Neural cell (in vitro differentiated cells): ENCODE results near the gene LAG3. TPM values are rescaled to one million over a fixed set of nuclear protein-coding genes. Genes with fewer than 3 reads are reported as not detected.
A peak's percentile ranks its signal among the peaks of the same experiment; 100 is the strongest.

Source experiments
- H2AFZ ChIP-seq: fragments of 200-600, 300-800 bp; sonication (generic), shearing (Covaris generic); 2 replicates; pipeline ENCODE4 v1.6.0; 2014; ENCODE audit warnings: low read depth, mild to moderate bottlenecking, antibody characterized with exemption, low read length, moderate library complexity
- H3F3A ChIP-seq: fragments of 200-600 bp; shearing (Covaris generic); 2 replicates; pipeline ENCODE4 v1.6.1; 2016; ENCODE audit warnings: mild to moderate bottlenecking, moderate library complexity, mixed read lengths, antibody characterized with exemption, low read length; ENCODE audit not compliant: insufficient read depth, poor library complexity, severe bottlenecking
- H3K27ac ChIP-seq: fragments of 200-600, 300-800 bp; sonication (generic), shearing (Covaris generic); 2 replicates; pipeline ENCODE4 v1.5.1; 2014; ENCODE audit warnings: mild to moderate bottlenecking, low read length, moderate library complexity
- H3K27me3 ChIP-seq: fragments of 300-800, 200-600 bp; sonication (generic), shearing (Covaris generic); 2 replicates; pipeline ENCODE4 v1.6.0; 2014; ENCODE audit warnings: mild to moderate bottlenecking, low read depth, low read length, moderate library complexity; ENCODE audit not compliant: insufficient read depth
- H3K36me3 ChIP-seq: fragments of 300-800, 200-600 bp; sonication (generic), shearing (Covaris generic); 2 replicates; pipeline ENCODE4 v1.5.1; 2014; ENCODE audit warnings: mild to moderate bottlenecking, antibody characterized with exemption, low read length, moderate library complexity; ENCODE audit not compliant: insufficient read depth
- H3K4me2 ChIP-seq: fragments of 300-800, 200-600 bp; sonication (generic), shearing (Covaris generic); 2 replicates; pipeline ENCODE4 v1.6.0; 2014; ENCODE audit warnings: mild to moderate bottlenecking, low read length
- H3K4me3 ChIP-seq: fragments of 300-800, 200-600 bp; sonication (generic), shearing (Covaris generic); 2 replicates; pipeline ENCODE4 v1.5.1; 2014; ENCODE audit warnings: mild to moderate bottlenecking, low read length, moderate library complexity
- H3K79me2 ChIP-seq: fragments of 200-600 bp; shearing (Covaris generic); replicated peaks from 2 replicates; pipeline ENCODE4 v1.6.0; 2014; ENCODE audit warnings: mild to moderate bottlenecking, low read length, moderate library complexity; ENCODE audit not compliant: insufficient read depth
- H3K9ac ChIP-seq: fragments of 300-800, 200-600 bp; sonication (generic), shearing (Covaris generic); 2 replicates; pipeline ENCODE4 v1.6.1; 2016; ENCODE audit warnings: mild to moderate bottlenecking, low read length, mixed read lengths
- H3K9me2 ChIP-seq: fragments of 200-600 bp; shearing (Covaris generic); 2 replicates; pipeline ENCODE4 v1.6.1; 2016; ENCODE audit warnings: mild to moderate bottlenecking, low read length, mixed read lengths; ENCODE audit not compliant: insufficient read depth
- H3K9me3 ChIP-seq: fragments of 200-600, 300-800 bp; sonication (generic), shearing (Covaris generic); 2 replicates; pipeline ENCODE4 v1.6.1; 2016; ENCODE audit warnings: mild to moderate bottlenecking, mixed run types, low read length, moderate library complexity, mixed read lengths
- H4K20me1 ChIP-seq: fragments of 200-600 bp; shearing (Covaris generic); 2 replicates; pipeline ENCODE4 v1.6.1; 2016; ENCODE audit warnings: mild to moderate bottlenecking, mixed run types; ENCODE audit not compliant: insufficient read depth
- CTCF ChIP-seq: fragments of 450-650 bp; IDR thresholded peaks from 2 replicates; pipeline ENCODE4 v1.5.1; 2014; ENCODE audit warnings: antibody characterized with exemption, mild to moderate bottlenecking, moderate library complexity; ENCODE audit not compliant: poor library complexity, severe bottlenecking
- EP300 ChIP-seq: fragments of 450-650 bp; conservative IDR thresholded peaks from 2 replicates; pipeline ENCODE4 v1.6.1; 2014; ENCODE audit warnings: antibody characterized with exemption, mild to moderate bottlenecking, moderate library complexity; ENCODE audit not compliant: poor library complexity, severe bottlenecking
- EZH2 ChIP-seq: fragments of 200-600, 300-800 bp; shearing (Covaris generic), sonication (generic); IDR thresholded peaks from 2 replicates; pipeline ENCODE4 v1.6.1; 2014; ENCODE audit warnings: antibody characterized with exemption, low read length, borderline replicate concordance, mild to moderate bottlenecking; ENCODE audit not compliant: insufficient read depth, poor library complexity, severe bottlenecking
- MXI1 ChIP-seq: fragments of 450-650 bp; conservative IDR thresholded peaks from 2 replicates; pipeline ENCODE4 v1.6.1; 2014; ENCODE audit warnings: antibody characterized with exemption, mild to moderate bottlenecking; ENCODE audit not compliant: poor library complexity, severe bottlenecking
- POLR2AphosphoS5 ChIP-seq: IDR thresholded peaks from 2 replicates; pipeline ENCODE4 v1.6.1; 2012
- RAD21 ChIP-seq: fragments of 450-650 bp; conservative IDR thresholded peaks from 2 replicates; pipeline ENCODE4 v1.6.1; 2014; ENCODE audit warnings: antibody characterized with exemption, mild to moderate bottlenecking, moderate library complexity
- REST ChIP-seq: IDR thresholded peaks from 2 replicates; pipeline ENCODE4 v1.6.1; 2012; ENCODE audit warnings: borderline replicate concordance
- SMC3 ChIP-seq: fragments of 450-650 bp; conservative IDR thresholded peaks from 2 replicates; pipeline ENCODE4 v1.6.1; 2014; ENCODE audit warnings: antibody characterized with exemption, mild to moderate bottlenecking, moderate library complexity; ENCODE audit not compliant: poor library complexity
- TAF1 ChIP-seq: IDR thresholded peaks from 2 replicates; pipeline ENCODE4 v1.6.1; 2012; ENCODE audit warnings: low read depth
- polyA minus RNA-seq: library from RNA; depleted of rRNA, polyadenylated mRNA; stranded (reverse); fragments of >200 nt; gene quantifications from 2 replicates; pipeline ENCODE4 v1.2.3, GENCODE V29; 2014
- polyA plus RNA-seq: library from polyadenylated mRNA; depleted of rRNA; stranded (reverse); fragments of >200 nt; gene quantifications from 2 replicates; pipeline ENCODE4 v1.2.3, GENCODE V29; 2014

Gene LAG3
- polyA plus RNA-seq (1.4 and 2.0 TPM in 2 replicates), polyA minus RNA-seq (0.24 and 1.3 TPM in 2 replicates)

GRCh38 chr12:6772331-6772695 lies at the start of gene LAG3:
TSS of gene LAG3 (plus strand) at chr12:6772520. CDS start at chr12:6772853, 333 bp downstream.
- Histone ChIP-seq H3K9me3 (no peaks in the 10 kb centered on the region), H3K9me2 (no peaks in the 10 kb centered on the region), H3K4me2 (no peak within 1 kb of the TSS), H3K9ac (no peak within 1 kb of the TSS), H2AFZ (no peak within 1 kb of the TSS), H4K20me1 (peaks cover 33% of the 10 kb centered on the region), H3K27ac (no peak within 1 kb of the TSS), H3K4me3 (no peak within 1 kb of the TSS), H3K27me3 (no peaks in the 10 kb centered on the region), H3K36me3 (peaks cover 4% of the 10 kb centered on the region), H3F3A (peaks cover 6% of the 10 kb centered on the region), H3K79me2 (peaks cover 44% of the 10 kb centered on the region)
- peak; percentile 18 for TF ChIP-seq POLR2AphosphoS5
- no peak for TF ChIP-seq RAD21
- no peak for TF ChIP-seq EP300
- no peak for TF ChIP-seq EZH2
- no peak for TF ChIP-seq MXI1

- peak overlapping the region; percentile 79 for H3K4me2 ChIP-seq
- peak overlapping the region; percentile 100 for H2AFZ ChIP-seq
- no peaks in the 10 kb centered on the region for H3K9me2 ChIP-seq
- TF ChIP-seq MXI1, result no peak
- TF ChIP-seq POLR2AphosphoS5, result no peak
- no peak for TF ChIP-seq CTCF
- TF ChIP-seq RAD21, result no peak
- no peak for TF ChIP-seq EZH2
- TF ChIP-seq SMC3, result no peak
- no peak for TF ChIP-seq TAF1
- no peak for TF ChIP-seq REST
- peak overlapping the region; percentile 87 for H3K27ac ChIP-seq
- H3K9ac ChIP-seq, result peak overlapping the region; percentile 71
- H3F3A ChIP-seq, result peaks cover 4% of the 10 kb centered on the region
- H3K4me3 ChIP-seq, result peak overlapping the region; percentile 69
- no peaks in the 10 kb centered on the region for H3K36me3 ChIP-seq
- no peaks in the 10 kb centered on the region for H3K79me2 ChIP-seq
- no peaks in the 10 kb centered on the region for H3K9me3 ChIP-seq
- H3K27me3 ChIP-seq, result no peaks in the 10 kb centered on the region
- H4K20me1 ChIP-seq, result no peaks in the 10 kb centered on the region
These were observed 49.5 kb upstream of the LAG3 start for GRCh38 chr12:6722863-6723262.
